H9 (cell line): Measurements from ENCODE around the gene NCKAP5. TPM values are rescaled to one million over a fixed set of nuclear protein-coding genes. Genes with fewer than 3 reads are reported as not detected.

Experiments
- DNase-seq: peaks from one replicate; pipeline ENCODE4 v3.0.0-alpha.2; 2017
- H2AFZ ChIP-seq: one replicate; pipeline ENCODE4 v1.6.1; 2013; ENCODE audit warnings: mild to moderate bottlenecking, low read length, control low read depth, moderate library complexity
- H2AK5ac ChIP-seq: 2 replicates; pipeline ENCODE4 v1.6.1; 2013; ENCODE audit warnings: low read length, control low read depth, mixed read lengths; ENCODE audit not compliant: insufficient read length
- H2BK120ac ChIP-seq: one replicate; pipeline ENCODE4 v1.6.1; 2013; ENCODE audit warnings: low read depth, mild to moderate bottlenecking, low read length, control low read depth, inconsistent platforms; ENCODE audit not compliant: poor library complexity, severe bottlenecking
- H2BK12ac ChIP-seq: 2 replicates; pipeline ENCODE4 v1.6.1; 2013; ENCODE audit warnings: low read length, control low read depth, mixed read lengths, low read depth; ENCODE audit not compliant: insufficient read length
- H2BK15ac ChIP-seq: 2 replicates; pipeline ENCODE4 v1.6.1; 2013; ENCODE audit warnings: low read depth, low read length, control low read depth
- H2BK20ac ChIP-seq: one replicate; pipeline ENCODE4 v1.6.1; 2013; ENCODE audit warnings: low read depth, mild to moderate bottlenecking, low read length, control low read depth, inconsistent platforms; ENCODE audit not compliant: poor library complexity, severe bottlenecking
- H2BK5ac ChIP-seq: 2 replicates; pipeline ENCODE4 v1.6.1; 2013; ENCODE audit warnings: low read length, control low read depth, mixed read lengths; ENCODE audit not compliant: insufficient read length
- H3K14ac ChIP-seq: 2 replicates; pipeline ENCODE4 v1.6.1; 2013; ENCODE audit warnings: low read length, control low read depth; ENCODE audit not compliant: insufficient read depth
- H3K18ac ChIP-seq: 2 replicates; pipeline ENCODE4 v1.6.1; 2013; ENCODE audit warnings: low read depth, mild to moderate bottlenecking, mixed read lengths, low read length, control low read depth; ENCODE audit not compliant: insufficient read length
- H3K23ac ChIP-seq: 2 replicates; pipeline ENCODE4 v1.6.1; 2013; ENCODE audit warnings: low read length, control low read depth, mixed read lengths, low read depth; ENCODE audit not compliant: insufficient read length
- H3K23me2 ChIP-seq: 2 replicates; pipeline ENCODE4 v1.6.1; 2013; ENCODE audit warnings: low read depth, mild to moderate bottlenecking, mixed read lengths, low read length, control low read depth; ENCODE audit not compliant: insufficient read length, poor library complexity, severe bottlenecking
- H3K27ac ChIP-seq: 2 replicates; pipeline ENCODE4 v1.5.1; 2013; ENCODE audit warnings: low read length, control low read depth, mixed read lengths, low read depth; ENCODE audit not compliant: insufficient read length
- H3K27me3 ChIP-seq: 2 replicates; pipeline ENCODE4 v1.6.1; 2013; ENCODE audit warnings: low read length, control low read depth, inconsistent platforms; ENCODE audit not compliant: insufficient read depth
- H3K4ac ChIP-seq: 2 replicates; pipeline ENCODE4 v1.6.1; 2013; ENCODE audit warnings: low read depth, mild to moderate bottlenecking, control low read depth, inconsistent platforms, low read length, moderate library complexity
- H3K4me1 ChIP-seq: 2 replicates; pipeline ENCODE4 v1.6.1; 2013; ENCODE audit warnings: low read length, control low read depth, inconsistent platforms; ENCODE audit not compliant: insufficient read depth
- H3K4me2 ChIP-seq: 2 replicates; pipeline ENCODE4 v1.6.1; 2013; ENCODE audit warnings: low read length, control low read depth, mixed read lengths; ENCODE audit not compliant: insufficient read length, insufficient read depth
- H3K56ac ChIP-seq: 2 replicates; pipeline ENCODE4 v1.6.1; 2013; ENCODE audit warnings: low read depth, mild to moderate bottlenecking, mixed read lengths, low read length, control low read depth; ENCODE audit not compliant: insufficient read length
- H3K79me1 ChIP-seq: 2 replicates; pipeline ENCODE4 v1.6.1; 2013; ENCODE audit warnings: low read depth, mild to moderate bottlenecking, moderate library complexity, low read length, control low read depth, inconsistent platforms; ENCODE audit not compliant: insufficient read depth, poor library complexity, severe bottlenecking
- H3K79me2 ChIP-seq: 2 replicates; pipeline ENCODE4 v1.6.1; 2013; ENCODE audit warnings: low read length, control low read depth, inconsistent platforms; ENCODE audit not compliant: insufficient read depth
- H3K9ac ChIP-seq: 2 replicates; pipeline ENCODE4 v1.6.1; 2013; ENCODE audit warnings: low read length, control low read depth, mixed read lengths; ENCODE audit not compliant: insufficient read length; ENCODE audit errors: extremely low read depth
- H3K9me3 ChIP-seq: one replicate; pipeline ENCODE4 v1.6.1; 2013; ENCODE audit warnings: low read depth, low read length, inconsistent platforms; ENCODE audit not compliant: control insufficient read depth
- H3T11ph ChIP-seq: one replicate; pipeline ENCODE4 v1.6.1; 2013; ENCODE audit warnings: mild to moderate bottlenecking, low read length, control low read depth, inconsistent platforms
- H4K20me1 ChIP-seq: one replicate; pipeline ENCODE4 v1.6.1; 2013; ENCODE audit not compliant: control insufficient read depth, insufficient read length, insufficient read depth
- H4K5ac ChIP-seq: 2 replicates; pipeline ENCODE4 v1.6.1; 2013; ENCODE audit warnings: low read depth, mild to moderate bottlenecking, mixed read lengths, low read length, control low read depth; ENCODE audit not compliant: insufficient read length
- H4K8ac ChIP-seq: replicated peaks from 2 replicates; pipeline ENCODE4 v1.6.1; 2013; ENCODE audit warnings: low read length, control low read depth, mixed read lengths, low read depth; ENCODE audit not compliant: insufficient read length
- H4K91ac ChIP-seq: 2 replicates; pipeline ENCODE4 v1.6.1; 2013; ENCODE audit warnings: low read depth, mild to moderate bottlenecking, moderate library complexity, mixed read lengths, low read length, control low read depth; ENCODE audit not compliant: insufficient read length
- H3K27ac Mint-ChIP-seq, 3 experiments: 2 replicates in 2 of 3; 3 replicates in 1 of 3; pipeline ENCODE4 v1.8.0; 2020 to 2021; ENCODE audit warnings: mixed read lengths in 3 of 3, mild to moderate bottlenecking in 1 of 3, moderate library complexity in 1 of 3
- H3K27me3 Mint-ChIP-seq: 2 replicates; pipeline ENCODE4 v1.8.0; 2021; ENCODE audit warnings: low read depth, mild to moderate bottlenecking, moderate library complexity, mixed read lengths
- H3K36me3 Mint-ChIP-seq, 3 experiments: 2 replicates in 2 of 3; 3 replicates in 1 of 3; pipeline ENCODE4 v1.8.0; 2020 to 2021; ENCODE audit warnings: low read depth in 3 of 3, mixed read lengths in 3 of 3; ENCODE audit not compliant: insufficient read depth in 1 of 3
- H3K4me1 Mint-ChIP-seq, 2 experiments: 2 replicates each; pipeline ENCODE4 v1.8.0; 2020; ENCODE audit warnings: mixed read lengths in 2 of 2
- H3K4me3 Mint-ChIP-seq, 2 experiments: 2 replicates in 1 of 2; 3 replicates in 1 of 2; pipeline ENCODE4 v1.8.0; 2020 to 2021; ENCODE audit warnings: mild to moderate bottlenecking in 2 of 2, mixed read lengths in 2 of 2, moderate library complexity in 1 of 2
- H3K9me3 Mint-ChIP-seq, 2 experiments: 2 replicates in 1 of 2; 3 replicates in 1 of 2; pipeline ENCODE4 v1.8.0; 2020; ENCODE audit warnings: mild to moderate bottlenecking in 2 of 2, mixed read lengths in 2 of 2, moderate library complexity in 1 of 2
- WGBS: extraction: QIAGEN DNeasy Blood & Tissue Kit; methylation state at CpG from one replicate; pipeline ENCODE4 v1.1.7; 2013; ENCODE audit warnings: missing lambda C conversion rate, low lambda C conversion rate, mixed read lengths; ENCODE audit not compliant: insufficient read length; ENCODE audit errors: extremely low coverage; 5-methylcytosine and 5-hydroxymethylcytosine counted together
- total RNA-seq: library from RNA; stranded (reverse); gene quantifications from 2 replicates; pipeline ENCODE4 v1.2.1, GENCODE V29; 2021
- TF ChIP-seq, protein P1 (sequence below): fragments of 200-600 bp; sonication (generic); conservative IDR thresholded peaks from 3 replicates; pipeline ENCODE4 v1.8.0; 2021; ENCODE audit warnings: antibody characterized with exemption, mild to moderate bottlenecking

The NCKAP5 gene
- total RNA-seq, 1 experiment from 2014 or later: 0.26 TPM

DNA sequence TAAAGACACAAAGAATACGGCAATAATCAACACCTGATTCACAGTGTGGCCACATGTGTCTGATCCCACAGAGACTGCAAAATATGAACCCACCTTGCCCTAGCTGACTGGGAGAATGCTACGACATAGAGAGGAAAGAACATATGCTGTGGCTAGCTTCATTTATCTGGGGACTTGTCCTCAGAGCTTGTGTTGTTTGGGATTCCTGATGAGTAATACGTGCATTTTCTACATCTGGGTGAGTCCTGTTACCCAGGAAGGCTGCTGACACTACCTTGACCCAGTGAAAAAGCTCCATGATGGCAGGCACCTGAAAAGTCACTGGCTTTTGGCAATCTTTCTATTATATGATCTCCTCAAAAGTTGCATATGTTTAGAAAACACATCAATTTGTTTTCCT lies 470.6 kb downstream of the NCKAP5 start:
- Histone ChIP-seq H2BK12ac (no peak overlapping the region), H3K27ac (no peak overlapping the region), H2BK5ac (no peak overlapping the region), H2BK15ac (no peak overlapping the region), H3K14ac (no peak overlapping the region), H3K4ac (no peak overlapping the region), H3K79me1 (no peaks in the 10 kb centered on the region), H4K5ac (no peak overlapping the region), H3K56ac (no peak overlapping the region), H4K91ac (no peak overlapping the region), H3K79me2 (no peaks in the 10 kb centered on the region), H3K4me1 (no peaks in the 10 kb centered on the region), H3K23me2 (no peaks in the 10 kb centered on the region), H3K9me3 (no peaks in the 10 kb centered on the region), H2BK120ac (no peak overlapping the region), H3K23ac (no peak overlapping the region), H3K27me3 (no peaks in the 10 kb centered on the region), H3K18ac (no peak overlapping the region), H2AK5ac (no peak overlapping the region), H2BK20ac (no peak overlapping the region), H4K8ac (no peak overlapping the region), H3K4me2 (no peak overlapping the region), H2AFZ (no peak overlapping the region), H4K20me1 (peaks cover 2% of the 10 kb centered on the region), H3T11ph (no peak overlapping the region), H3K9ac (no peak overlapping the region)
- Mint-ChIP-seq H3K9me3 (no peaks in the 10 kb centered on the region), H3K36me3 (no peaks in the 10 kb centered on the region), H3K4me3 (no peak overlapping the region), H3K4me1 (no peaks in the 10 kb centered on the region), H3K27me3 (no peaks in the 10 kb centered on the region; the same call in 1 of the 2 replicates), H3K27ac (no peak overlapping the region)
- WGBS: no CpG with 5 or more reads among the region's 3 CpGs
- TF ChIP-seq, protein P1, sequence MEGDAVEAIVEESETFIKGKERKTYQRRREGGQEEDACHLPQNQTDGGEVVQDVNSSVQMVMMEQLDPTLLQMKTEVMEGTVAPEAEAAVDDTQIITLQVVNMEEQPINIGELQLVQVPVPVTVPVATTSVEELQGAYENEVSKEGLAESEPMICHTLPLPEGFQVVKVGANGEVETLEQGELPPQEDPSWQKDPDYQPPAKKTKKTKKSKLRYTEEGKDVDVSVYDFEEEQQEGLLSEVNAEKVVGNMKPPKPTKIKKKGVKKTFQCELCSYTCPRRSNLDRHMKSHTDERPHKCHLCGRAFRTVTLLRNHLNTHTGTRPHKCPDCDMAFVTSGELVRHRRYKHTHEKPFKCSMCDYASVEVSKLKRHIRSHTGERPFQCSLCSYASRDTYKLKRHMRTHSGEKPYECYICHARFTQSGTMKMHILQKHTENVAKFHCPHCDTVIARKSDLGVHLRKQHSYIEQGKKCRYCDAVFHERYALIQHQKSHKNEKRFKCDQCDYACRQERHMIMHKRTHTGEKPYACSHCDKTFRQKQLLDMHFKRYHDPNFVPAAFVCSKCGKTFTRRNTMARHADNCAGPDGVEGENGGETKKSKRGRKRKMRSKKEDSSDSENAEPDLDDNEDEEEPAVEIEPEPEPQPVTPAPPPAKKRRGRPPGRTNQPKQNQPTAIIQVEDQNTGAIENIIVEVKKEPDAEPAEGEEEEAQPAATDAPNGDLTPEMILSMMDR: no peak
- DNase-seq: no peak
